ENCODE results near the gene LILRB3.

GRCh38 chr19:54262066-54262465 lies 39.3 kb upstream of the LILRB3 start:
- TF ChIP-seq CTCF (IDR thresholded peaks at IDR 0.05) (no peak), POLR2A (IDR thresholded peaks at IDR 0.05) (no peak)
